ENCODE data around the gene TRAPPC12.
"Not testable (repeated sequence)": the region's sequence is repeated elsewhere in the genome, so short reads cannot be mapped to it uniquely, and the experiment has no call there.

The TRAPPC12 gene

DNA sequence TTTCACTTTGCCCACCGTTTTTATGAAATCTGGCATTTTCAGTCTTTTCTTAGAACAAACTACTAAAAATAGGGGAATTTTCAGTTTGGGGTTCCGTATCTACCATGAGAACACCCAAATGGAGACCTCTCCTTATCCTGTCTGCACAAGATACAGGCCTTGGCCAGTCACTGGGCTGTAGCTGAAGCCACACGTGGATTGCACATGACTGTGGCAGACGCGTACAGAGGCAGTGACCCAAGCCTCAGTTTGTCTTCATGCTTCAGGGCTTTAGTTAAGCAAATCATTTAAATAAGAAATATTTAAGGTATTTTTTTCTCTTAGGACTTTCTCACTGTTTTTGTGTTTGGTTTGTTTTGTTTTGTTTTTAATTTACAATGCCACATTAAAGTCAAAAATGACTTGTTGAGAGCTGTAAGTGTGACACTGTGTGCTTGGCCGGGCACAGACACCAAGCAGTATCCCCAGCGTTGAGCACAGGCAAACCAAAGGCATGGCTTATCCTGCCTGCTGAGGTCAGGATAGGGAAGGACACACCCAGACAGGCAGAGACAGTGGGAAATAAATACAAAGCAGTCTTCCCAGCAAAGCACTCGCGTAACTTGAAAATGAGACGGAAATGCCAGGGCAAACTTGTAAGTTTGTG lies 53.3 kb downstream of the TRAPPC12 start:
- DNase-seq (ENCODE audit: low read depth): no peak

DNA sequence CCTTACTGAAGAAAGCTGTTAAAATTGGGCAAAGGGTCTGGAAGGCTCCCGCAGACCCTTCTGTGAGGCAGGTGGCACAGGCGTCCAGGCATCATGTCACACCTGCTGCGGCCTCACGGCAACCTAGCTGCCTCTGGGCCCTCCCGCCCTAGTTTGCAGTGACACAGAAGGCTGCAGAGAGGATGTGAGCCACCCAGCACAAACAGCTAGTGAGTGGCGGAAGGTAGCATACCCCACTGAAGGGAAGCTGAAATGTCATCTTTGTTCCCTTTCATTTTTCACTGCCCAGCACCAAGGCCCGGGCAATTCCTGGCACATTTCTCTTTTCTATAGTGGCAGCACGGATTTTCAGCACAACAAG lies 53.8 kb downstream of the TRAPPC12 start:
- no peak for DNase-seq (ENCODE audit: low read depth)

DNA sequence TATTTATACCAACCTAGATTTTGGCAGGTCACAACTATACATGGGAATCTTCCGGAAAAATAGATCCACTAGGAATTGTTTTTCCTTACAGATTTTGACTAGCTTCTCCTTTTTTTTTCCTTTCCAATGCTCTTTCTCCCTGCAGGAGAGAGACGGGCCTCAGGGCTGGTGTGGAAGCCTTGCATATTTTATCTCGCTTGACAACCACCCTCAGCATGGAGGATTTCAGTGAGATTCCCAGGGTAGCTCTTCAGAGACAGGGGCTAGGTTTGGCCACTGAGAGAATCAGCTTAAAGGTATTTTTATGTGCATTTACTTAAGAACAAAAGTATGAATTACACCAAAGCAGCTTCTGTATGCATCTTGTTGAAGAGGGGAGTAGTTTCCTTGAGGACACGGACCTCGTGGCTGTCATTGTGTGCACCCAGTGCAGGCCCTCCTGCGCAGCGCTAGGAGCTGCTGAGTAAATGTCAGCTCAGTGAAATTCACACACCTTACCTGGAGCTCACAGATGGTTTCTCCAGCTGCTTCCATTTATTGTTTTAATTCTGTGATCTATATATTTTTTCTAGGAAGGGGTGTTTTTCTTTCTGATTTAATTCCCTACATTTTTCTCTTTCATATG lies 54.4 kb downstream of the TRAPPC12 start:
- no peak for DNase-seq (ENCODE audit: low read depth)

DNA sequence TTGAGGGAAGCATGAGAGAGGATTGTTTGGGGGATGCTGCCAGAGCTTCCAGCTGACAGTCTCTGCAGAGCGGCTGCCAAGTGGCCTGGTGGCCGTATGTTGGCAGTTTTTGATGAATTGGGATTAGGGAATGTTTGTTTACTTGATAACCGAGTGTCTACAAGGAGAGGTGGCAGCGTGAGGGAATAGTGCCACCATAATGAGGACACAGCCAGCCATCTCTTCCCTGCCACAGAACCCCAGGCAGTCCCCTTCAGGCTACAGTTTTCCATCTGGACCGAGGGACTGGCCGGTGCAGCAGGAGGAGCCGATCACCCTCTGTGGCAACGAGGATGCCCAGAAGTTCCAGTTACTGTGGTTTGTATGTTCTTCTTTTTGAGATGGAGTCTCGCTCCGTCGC lies 55.2 kb downstream of the TRAPPC12 start:
- no peak for DNase-seq (ENCODE audit: low read depth)

DNA sequence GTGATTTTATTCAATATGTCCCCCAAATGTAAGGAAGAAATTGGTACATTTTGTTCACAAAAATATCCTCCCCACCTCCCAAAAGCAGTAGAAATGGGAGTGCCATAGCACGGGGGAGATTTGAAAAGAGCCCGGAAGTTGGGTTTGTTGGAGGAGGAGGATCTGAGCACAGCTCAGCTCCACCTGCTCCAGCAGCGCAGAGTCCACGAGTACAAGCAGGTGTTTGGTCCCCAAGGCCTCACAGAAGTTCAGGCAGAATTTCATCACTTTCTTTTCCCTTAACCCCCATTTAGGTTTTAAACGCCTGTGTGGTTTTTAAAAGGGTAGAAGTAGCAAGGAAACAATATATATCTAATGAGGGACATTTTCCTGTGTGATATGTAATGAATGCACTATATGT lies 56.0 kb downstream of the TRAPPC12 start:
- DNase-seq (ENCODE audit: low read depth): no peak

DNA sequence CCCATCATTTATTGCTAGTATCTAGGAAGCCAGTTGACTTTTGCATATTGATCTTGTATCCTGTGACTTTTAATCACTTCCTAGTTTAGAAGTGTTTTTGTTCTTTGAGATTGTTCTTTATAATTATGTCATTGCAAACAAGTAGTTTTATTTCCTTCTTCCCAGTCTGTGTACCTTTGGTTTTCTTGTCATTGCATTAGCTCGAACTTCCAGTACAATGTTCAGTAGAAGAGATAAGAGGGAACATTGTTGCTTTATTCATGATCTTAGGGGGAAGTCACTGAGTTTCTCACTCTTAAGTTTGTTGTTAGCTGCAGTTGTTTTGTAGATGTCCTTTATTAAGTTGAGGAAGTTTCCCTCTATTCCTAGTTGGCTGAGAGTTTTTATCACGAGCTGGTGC lies 61.0 kb downstream of the TRAPPC12 start:
- no peak for DNase-seq (ENCODE audit: low read depth)

DNA sequence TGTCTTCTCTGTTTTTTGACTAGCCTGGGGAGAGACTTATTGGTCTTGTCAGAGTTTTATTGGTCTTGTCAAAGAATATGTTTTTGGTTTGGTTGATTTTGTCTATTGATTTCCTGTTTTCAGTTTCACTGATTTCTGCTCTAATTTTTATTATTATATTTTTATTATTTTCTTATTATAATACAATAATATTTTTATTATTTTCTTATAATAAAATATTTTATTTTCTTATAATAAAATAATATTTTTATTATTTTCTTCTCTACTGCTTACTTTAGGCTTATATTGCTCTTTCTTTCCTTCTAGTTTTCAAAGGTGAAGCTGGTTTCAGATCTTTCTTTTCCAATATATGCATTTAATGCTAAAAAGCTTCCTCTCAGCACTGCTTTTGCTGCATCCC lies 62.0 kb downstream of the TRAPPC12 start:
- DNase-seq (ENCODE audit: low read depth): no peak

DNA sequence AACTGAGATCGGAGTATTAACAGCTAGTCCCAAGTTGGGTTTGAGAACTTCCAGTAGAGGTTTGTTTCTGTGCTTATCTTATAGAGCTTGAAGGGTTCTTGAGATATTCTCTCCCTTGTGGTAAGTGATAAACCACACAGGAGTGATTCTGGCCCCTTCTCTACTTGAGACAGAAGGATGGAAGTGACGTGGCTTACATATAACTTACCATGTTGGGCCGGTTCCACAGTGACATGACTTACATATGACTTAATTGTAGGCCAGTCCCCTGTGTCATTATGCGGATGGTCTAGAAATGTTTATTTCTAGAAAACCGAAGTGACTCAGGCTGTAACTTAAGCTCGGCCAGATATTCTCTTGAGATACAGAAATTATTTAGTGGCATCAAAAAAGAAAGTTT lies 62.7 kb downstream of the TRAPPC12 start:
- peak; percentile 18 for DNase-seq (ENCODE audit: low read depth)

DNA sequence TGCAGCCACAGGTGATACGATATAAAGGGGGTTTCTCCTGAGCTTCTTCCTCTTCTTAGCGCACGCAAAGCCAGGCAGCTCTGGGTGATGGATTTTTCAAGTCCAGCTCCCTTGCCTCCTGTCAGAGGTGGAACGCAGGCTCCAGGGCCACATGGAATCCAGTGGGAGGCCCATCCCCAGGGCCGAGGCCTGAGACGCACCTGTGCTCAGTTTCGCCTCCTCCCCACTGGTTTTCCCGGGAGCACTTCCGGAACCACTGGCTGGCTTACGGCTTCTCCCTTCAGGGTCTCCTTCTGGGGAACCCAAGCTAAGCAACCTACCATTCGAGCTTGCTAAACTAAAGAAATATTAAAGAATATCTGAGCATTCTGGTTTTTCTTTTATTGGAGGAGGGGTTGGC lies 63.6 kb downstream of the TRAPPC12 start:
- DNase-seq (ENCODE audit: low read depth): no peak

DNA sequence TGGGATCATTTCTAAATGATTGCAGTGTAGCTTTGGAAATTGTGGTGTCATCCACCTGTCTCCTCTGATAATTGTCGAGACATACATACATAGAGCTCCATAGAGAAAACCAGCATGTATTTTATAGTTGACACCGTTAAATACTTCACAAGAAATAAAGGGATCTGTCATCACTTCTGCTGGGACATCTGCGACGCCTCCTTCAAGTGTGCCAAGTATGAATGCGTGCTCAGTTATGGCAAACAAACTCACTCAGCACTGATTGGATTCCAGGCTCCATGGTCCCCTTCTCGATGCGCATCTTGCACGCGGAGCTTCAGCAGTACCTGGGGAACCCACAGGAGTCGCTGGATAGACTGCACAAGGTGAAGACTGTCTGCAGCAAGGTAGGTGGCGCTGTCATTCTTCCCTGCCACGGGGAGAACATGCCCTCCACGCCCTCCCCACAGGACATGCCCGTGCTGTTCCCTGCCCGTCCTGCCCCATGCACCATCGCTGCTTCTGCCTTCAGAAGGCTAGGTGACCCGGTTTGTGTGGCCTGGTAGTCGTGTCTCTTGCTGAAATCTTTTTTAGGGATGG lies 64.1 kb downstream of the TRAPPC12 start:
- no peak for DNase-seq (ENCODE audit: low read depth)

DNA sequence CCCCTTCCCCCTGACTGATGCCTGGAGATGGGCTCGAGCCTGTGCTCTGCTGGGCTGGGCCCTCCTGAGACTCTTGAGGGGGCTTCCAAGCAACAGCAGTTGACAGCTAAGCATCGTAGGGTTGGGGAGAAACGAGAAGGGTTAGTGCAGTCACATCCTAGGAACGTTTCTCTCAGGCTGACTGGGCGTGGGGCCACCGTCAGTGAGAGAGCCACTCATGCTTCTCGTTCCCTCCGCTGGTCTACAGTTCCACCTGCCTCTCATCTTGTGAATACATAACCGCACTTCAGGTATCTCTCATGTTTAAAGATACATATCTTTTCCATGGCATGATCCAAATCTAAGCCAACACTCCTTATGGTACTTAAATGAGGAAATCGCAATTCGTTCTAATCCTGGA lies 66.4 kb downstream of the TRAPPC12 start:
- DNase-seq (ENCODE audit: low read depth): no peak

DNA sequence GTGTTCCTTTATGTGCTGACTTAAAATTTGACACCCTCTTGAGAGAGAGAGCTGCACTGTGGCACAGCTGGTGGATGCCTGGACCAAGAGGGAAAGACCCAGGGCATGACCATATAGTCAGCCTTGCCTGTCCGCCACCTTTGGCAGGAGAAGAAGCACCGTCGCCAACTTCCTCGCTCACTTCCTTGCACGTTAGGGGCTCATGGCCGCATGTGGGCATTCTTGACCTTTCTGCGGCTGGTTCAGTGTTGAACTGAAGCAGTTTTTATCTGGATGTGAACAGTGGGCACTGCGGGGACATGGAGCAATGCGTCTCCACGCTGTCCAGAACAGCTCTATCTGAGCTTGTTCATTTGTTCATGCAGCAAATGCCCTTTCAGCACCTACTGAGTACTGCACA lies 66.9 kb downstream of the TRAPPC12 start:
- no peak for DNase-seq (ENCODE audit: low read depth)

DNA sequence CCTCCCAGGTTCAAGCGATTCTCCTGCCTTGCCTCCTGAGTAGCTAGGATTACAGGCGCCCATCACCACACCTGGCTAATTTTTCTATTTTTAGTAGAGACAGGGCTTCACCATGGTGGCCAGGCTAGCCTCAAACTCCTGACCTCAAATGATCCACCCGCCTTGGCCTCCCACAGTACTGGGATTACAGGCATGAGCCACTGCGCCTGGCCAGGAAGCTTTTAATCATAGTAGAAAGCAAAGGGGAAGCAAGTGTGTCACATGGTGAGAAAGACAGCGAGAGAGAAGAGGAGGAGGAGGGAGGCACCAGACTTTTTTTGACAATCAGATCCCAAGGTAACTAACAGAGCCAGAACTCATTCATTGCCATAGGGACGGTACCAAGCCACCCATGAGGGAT lies 67.7 kb downstream of the TRAPPC12 start:
- not testable (repeated sequence) for DNase-seq (ENCODE audit: low read depth)

DNA sequence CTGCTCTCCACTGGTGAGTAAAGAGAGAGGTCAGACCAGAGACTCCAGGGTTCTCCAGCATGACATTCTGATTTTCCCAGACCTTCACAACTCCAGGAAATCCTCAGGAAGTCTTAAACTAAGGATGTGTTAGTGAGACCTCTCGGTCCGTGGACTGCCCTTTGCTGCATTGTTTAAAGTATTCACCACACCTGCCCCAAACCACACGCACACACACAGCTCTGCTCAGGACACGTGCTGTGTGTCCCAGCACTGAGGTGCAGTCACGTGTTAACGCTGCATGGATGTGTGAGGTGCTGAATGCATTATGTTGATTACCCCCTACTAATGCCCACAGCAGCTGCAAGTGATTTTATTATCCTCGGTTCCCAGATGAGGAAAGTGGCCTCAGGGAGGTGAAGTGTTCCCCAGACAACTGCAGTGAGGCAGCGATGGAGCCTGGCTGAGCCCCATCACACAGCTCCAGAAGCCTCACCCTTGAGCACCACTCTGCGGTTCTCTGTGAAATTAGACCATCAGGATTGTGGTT lies 68.4 kb downstream of the TRAPPC12 start:
- no peak for DNase-seq (ENCODE audit: low read depth)

DNA sequence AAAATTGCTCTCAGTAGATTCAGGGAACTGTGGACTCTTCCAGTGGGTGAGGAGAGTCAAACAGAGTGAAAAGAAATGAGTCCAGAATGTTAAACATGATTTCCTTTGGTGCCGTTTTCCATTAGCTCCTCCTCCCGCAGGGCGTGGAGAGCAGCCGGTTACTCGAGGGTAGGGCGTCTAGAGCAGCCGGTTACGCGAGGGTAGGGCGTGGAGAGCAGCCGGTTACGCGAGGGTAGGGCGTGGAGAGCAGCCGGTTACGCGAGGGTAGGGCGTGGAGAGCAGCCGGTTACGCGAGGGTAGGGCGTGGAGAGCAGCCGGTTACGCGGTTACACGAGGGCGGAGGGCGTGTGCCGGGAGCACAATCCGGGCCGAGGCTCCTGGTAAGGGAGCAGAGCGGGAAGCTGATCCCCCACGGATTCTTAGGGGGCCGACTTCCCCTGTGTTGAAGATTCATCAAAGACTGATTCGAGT lies 69.0 kb downstream of the TRAPPC12 start:
- DNase-seq (ENCODE audit: low read depth): not testable (repeated sequence)

DNA sequence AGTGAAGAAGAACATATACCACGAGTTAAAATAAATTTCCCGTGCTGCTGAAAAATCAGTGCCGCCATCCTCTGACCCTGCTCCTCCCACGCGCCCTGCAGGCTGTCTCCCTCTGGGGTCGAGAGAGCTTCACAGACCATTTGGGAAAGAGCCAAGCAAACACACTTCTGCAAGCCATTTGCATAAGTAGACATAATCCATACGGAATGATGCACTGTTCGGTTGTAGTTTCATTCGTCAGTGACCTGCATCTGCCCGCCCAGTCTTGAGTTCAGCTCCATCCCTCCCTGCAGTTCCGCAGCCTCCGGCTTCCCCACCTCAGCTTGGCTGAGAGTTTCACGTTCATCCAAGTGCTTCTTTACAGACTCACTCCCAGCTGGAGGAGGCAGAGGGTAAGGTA lies 69.6 kb downstream of the TRAPPC12 start:
- DNase-seq (ENCODE audit: low read depth): no peak

DNA sequence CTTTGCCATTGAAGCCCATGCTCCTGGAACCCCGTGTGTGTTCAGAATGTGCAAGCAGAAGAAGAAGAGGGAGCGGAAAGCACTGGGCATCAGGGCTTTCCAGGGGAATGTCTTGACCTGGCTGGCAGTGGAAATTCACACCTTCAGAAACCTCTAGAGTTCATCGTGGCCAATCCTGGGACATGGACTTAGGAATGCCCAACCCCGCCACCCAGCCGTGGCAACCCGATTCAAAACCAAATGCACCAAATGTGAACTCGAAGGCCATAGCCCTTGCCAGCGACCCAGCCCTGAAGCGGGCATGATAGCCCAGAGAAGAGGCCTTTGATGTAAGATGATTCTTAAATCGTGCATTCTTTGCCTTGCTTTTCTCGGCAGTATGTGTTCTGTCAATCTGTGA lies 70.4 kb downstream of the TRAPPC12 start:
- DNase-seq (ENCODE audit: low read depth): no peak

DNA sequence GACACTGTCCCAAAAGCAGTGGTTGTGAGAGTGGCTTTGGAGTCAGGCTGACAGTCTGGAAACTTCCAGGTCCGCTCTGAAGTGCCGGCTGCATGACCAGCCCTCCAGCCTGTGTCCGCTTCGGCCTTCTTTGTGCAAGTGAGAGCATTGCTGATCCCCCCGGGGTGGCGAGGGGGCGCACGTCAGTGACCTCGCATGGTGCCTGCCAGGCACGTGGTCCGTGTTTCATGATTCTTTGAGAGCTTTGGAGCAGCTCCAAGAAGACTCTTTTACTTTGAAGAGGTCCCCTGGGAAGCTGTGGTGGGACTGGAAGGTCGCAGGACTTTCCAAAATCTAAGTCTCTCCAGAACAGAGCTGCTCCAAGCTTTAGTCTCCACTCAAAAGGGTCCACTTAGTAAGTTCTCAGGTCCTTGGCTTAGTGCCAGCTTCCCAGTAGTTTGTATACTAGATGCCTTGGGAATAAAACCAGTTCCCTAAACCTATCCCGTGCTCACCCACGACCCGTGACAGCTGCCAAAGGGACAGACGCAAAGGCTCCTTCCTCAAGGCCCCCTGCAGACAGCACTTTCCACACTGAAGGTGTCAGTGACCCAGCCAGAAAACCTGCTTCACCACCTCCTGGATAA lies 71.0 kb downstream of the TRAPPC12 start:
- DNase-seq (ENCODE audit: low read depth): no peak

DNA sequence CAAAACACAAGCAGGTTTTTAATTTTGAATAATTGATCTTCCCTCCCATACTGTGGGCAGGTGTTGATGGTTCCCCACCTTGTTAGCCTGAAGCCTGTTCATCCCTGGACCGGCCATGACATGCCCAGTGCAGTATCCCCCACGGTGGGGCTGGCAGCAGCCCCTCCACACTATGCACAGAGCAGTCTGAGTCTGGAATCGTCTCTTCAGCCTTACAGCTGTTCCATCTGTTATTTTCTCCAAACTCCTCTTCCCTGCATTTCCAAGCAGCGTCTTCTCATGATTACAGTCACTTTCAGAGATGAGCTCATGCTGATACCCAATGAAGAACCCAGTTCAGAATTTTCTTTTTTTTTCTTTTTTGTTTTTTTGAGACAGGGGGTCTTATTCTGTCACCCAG lies 71.7 kb downstream of the TRAPPC12 start:
- DNase-seq (ENCODE audit: low read depth): no peak

DNA sequence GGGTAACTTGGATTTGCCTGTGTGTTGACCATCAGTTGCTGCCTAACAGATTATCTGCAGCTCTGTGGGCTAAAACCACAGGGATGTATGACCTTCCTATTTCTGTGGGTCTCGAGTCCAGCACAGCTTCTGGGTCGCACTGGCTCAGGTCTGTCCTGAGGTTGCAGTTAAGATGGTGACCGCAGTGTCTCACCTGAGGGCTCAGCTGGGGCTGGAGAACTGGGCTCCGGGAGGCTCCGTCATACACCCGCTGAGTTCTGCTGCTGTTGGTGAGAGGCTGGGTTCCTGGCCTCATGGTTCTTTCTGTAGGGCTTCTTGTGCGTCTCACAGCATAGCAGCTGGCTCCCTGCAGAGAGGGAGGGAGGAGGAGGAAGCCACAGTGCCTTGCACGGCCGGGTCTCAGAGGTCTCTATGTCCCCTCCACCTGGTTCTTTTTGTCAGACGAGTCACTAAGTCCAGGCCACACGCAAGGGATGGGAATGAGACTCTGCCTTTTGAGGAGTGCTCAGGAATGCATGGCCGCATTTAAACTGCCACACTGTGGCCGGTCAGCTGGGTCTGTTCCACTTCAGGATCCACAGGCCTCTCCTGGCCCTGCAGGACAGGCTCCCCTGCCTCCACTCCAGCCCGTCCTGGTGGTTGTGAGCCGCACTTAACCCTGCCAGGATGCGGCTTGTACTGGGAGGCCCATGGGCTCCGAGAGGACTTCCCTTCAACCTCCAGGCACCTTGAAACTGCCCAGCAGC lies 72.6 kb downstream of the TRAPPC12 start:
- DNase-seq (ENCODE audit: low read depth): no peak

DNA sequence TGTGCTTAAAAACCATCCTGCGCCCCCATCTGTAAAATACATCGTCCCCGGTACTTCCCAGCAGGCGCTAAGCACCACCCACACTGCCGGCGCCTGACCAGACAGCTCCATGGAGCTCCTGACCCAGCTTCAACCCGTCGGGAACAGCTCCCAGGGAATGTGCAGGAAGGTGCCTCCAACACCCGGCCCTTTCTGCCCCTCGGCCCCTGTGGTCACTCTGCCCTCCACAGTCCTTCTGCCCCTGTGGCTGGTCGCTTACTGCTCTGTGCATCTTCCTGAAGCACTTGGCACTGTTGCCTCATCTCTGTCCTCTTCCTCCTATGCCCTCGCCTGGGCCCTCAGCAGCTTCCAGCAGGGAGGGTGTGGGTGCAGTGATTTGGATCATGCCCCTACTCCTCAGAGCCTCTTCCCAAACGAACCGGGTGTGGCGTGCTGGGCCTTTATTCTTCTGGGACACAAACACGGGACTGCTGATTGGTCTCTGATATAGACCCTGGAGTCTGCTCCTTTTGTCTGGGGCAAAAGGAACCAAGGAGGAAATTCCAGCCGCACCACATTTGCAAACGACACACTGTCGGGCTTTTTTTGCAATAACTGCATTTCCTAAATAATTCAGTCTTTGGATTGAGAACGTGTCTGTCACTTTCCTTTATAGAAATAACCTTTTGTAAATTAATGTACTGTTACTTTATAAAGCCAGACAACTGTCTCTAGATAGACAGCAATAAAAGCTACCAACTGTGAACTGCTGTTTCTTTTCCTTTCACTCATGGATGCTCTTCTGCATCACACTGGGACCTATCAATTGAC lies 73.9 kb downstream of the TRAPPC12 start:
- no peak for DNase-seq (ENCODE audit: low read depth)

DNA sequence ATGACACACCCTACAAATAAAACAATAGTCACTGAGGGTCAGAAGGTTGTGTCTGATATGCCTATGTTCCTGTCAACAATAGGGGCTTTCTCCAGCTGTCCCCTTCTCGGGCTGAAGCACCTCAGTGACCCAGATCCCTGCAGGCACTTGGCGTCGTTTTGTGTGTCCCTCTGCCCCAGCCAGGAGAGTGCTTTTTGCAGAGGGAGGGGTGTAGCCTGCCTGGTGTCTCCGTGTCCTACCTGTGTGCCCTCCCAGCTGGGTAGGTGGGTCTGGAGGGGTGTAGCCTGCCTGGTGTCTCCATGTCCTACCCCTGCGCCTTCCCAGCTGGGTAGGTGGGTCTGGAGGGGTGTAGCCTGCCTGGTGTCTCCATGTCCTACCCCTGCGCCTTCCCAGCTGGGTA lies 74.5 kb downstream of the TRAPPC12 start:
- DNase-seq (ENCODE audit: low read depth): not testable (repeated sequence)

Measured in fibroblast of gingiva (primary cell).